Neural cell (in vitro differentiated cells): ENCODE measurements around the gene ARTN. TPM values are rescaled to one million over a fixed set of nuclear protein-coding genes. Genes with fewer than 3 reads are reported as not detected.

Source experiments
- H2AFZ ChIP-seq: fragments of 200-600, 300-800 bp; sonication (generic), shearing (Covaris generic); 2 replicates; pipeline ENCODE4 v1.6.0; 2014; ENCODE audit warnings: low read depth, mild to moderate bottlenecking, antibody characterized with exemption, low read length, moderate library complexity
- H3F3A ChIP-seq: fragments of 200-600 bp; shearing (Covaris generic); 2 replicates; pipeline ENCODE4 v1.6.1; 2016; ENCODE audit warnings: mild to moderate bottlenecking, moderate library complexity, mixed read lengths, antibody characterized with exemption, low read length; ENCODE audit not compliant: insufficient read depth, poor library complexity, severe bottlenecking
- H3K27ac ChIP-seq: fragments of 200-600, 300-800 bp; sonication (generic), shearing (Covaris generic); 2 replicates; pipeline ENCODE4 v1.5.1; 2014; ENCODE audit warnings: mild to moderate bottlenecking, low read length, moderate library complexity
- H3K27me3 ChIP-seq: fragments of 300-800, 200-600 bp; sonication (generic), shearing (Covaris generic); 2 replicates; pipeline ENCODE4 v1.6.0; 2014; ENCODE audit warnings: mild to moderate bottlenecking, low read depth, low read length, moderate library complexity; ENCODE audit not compliant: insufficient read depth
- H3K36me3 ChIP-seq: fragments of 300-800, 200-600 bp; sonication (generic), shearing (Covaris generic); 2 replicates; pipeline ENCODE4 v1.5.1; 2014; ENCODE audit warnings: mild to moderate bottlenecking, antibody characterized with exemption, low read length, moderate library complexity; ENCODE audit not compliant: insufficient read depth
- H3K4me2 ChIP-seq: fragments of 300-800, 200-600 bp; sonication (generic), shearing (Covaris generic); 2 replicates; pipeline ENCODE4 v1.6.0; 2014; ENCODE audit warnings: mild to moderate bottlenecking, low read length
- H3K4me3 ChIP-seq: fragments of 300-800, 200-600 bp; sonication (generic), shearing (Covaris generic); 2 replicates; pipeline ENCODE4 v1.5.1; 2014; ENCODE audit warnings: mild to moderate bottlenecking, low read length, moderate library complexity
- H3K79me2 ChIP-seq: fragments of 200-600 bp; shearing (Covaris generic); replicated peaks from 2 replicates; pipeline ENCODE4 v1.6.0; 2014; ENCODE audit warnings: mild to moderate bottlenecking, low read length, moderate library complexity; ENCODE audit not compliant: insufficient read depth
- H3K9ac ChIP-seq: fragments of 300-800, 200-600 bp; sonication (generic), shearing (Covaris generic); 2 replicates; pipeline ENCODE4 v1.6.1; 2016; ENCODE audit warnings: mild to moderate bottlenecking, low read length, mixed read lengths
- H3K9me2 ChIP-seq: fragments of 200-600 bp; shearing (Covaris generic); 2 replicates; pipeline ENCODE4 v1.6.1; 2016; ENCODE audit warnings: mild to moderate bottlenecking, low read length, mixed read lengths; ENCODE audit not compliant: insufficient read depth
- H3K9me3 ChIP-seq: fragments of 200-600, 300-800 bp; sonication (generic), shearing (Covaris generic); 2 replicates; pipeline ENCODE4 v1.6.1; 2016; ENCODE audit warnings: mild to moderate bottlenecking, mixed run types, low read length, moderate library complexity, mixed read lengths
- H4K20me1 ChIP-seq: fragments of 200-600 bp; shearing (Covaris generic); 2 replicates; pipeline ENCODE4 v1.6.1; 2016; ENCODE audit warnings: mild to moderate bottlenecking, mixed run types; ENCODE audit not compliant: insufficient read depth
- CTCF ChIP-seq: fragments of 450-650 bp; IDR thresholded peaks from 2 replicates; pipeline ENCODE4 v1.5.1; 2014; ENCODE audit warnings: antibody characterized with exemption, mild to moderate bottlenecking, moderate library complexity; ENCODE audit not compliant: poor library complexity, severe bottlenecking
- EP300 ChIP-seq: fragments of 450-650 bp; conservative IDR thresholded peaks from 2 replicates; pipeline ENCODE4 v1.6.1; 2014; ENCODE audit warnings: antibody characterized with exemption, mild to moderate bottlenecking, moderate library complexity; ENCODE audit not compliant: poor library complexity, severe bottlenecking
- EZH2 ChIP-seq: fragments of 200-600, 300-800 bp; shearing (Covaris generic), sonication (generic); IDR thresholded peaks from 2 replicates; pipeline ENCODE4 v1.6.1; 2014; ENCODE audit warnings: antibody characterized with exemption, low read length, borderline replicate concordance, mild to moderate bottlenecking; ENCODE audit not compliant: insufficient read depth, poor library complexity, severe bottlenecking
- MXI1 ChIP-seq: fragments of 450-650 bp; conservative IDR thresholded peaks from 2 replicates; pipeline ENCODE4 v1.6.1; 2014; ENCODE audit warnings: antibody characterized with exemption, mild to moderate bottlenecking; ENCODE audit not compliant: poor library complexity, severe bottlenecking
- POLR2AphosphoS5 ChIP-seq: IDR thresholded peaks from 2 replicates; pipeline ENCODE4 v1.6.1; 2012
- RAD21 ChIP-seq: fragments of 450-650 bp; conservative IDR thresholded peaks from 2 replicates; pipeline ENCODE4 v1.6.1; 2014; ENCODE audit warnings: antibody characterized with exemption, mild to moderate bottlenecking, moderate library complexity
- REST ChIP-seq: IDR thresholded peaks from 2 replicates; pipeline ENCODE4 v1.6.1; 2012; ENCODE audit warnings: borderline replicate concordance
- SMC3 ChIP-seq: fragments of 450-650 bp; conservative IDR thresholded peaks from 2 replicates; pipeline ENCODE4 v1.6.1; 2014; ENCODE audit warnings: antibody characterized with exemption, mild to moderate bottlenecking, moderate library complexity; ENCODE audit not compliant: poor library complexity
- TAF1 ChIP-seq: IDR thresholded peaks from 2 replicates; pipeline ENCODE4 v1.6.1; 2012; ENCODE audit warnings: low read depth
- polyA plus RNA-seq: library from polyadenylated mRNA; depleted of rRNA; stranded (reverse); fragments of >200 nt; gene quantifications from 2 replicates; pipeline ENCODE4 v1.2.3, GENCODE V29; 2014

Gene ARTN
- polyA plus RNA-seq, 1 donor from 2014 or later = 1.4 TPM

- no peak overlapping the region for H3K4me2 ChIP-seq
- no peak overlapping the region for H3K27ac ChIP-seq
- H3K4me3 ChIP-seq = peak overlapping the region; percentile 94
Measured at GRCh38 chr1:43977376-43978263, 44.0 kb downstream of the ARTN start.

GRCh38 chr1:43978264-43978550, 44.6 kb downstream of the ARTN start:
- H2AFZ ChIP-seq = no peak overlapping the region
- peaks cover 3% of the 10 kb centered on the region for H4K20me1 ChIP-seq
- H3K9me2 ChIP-seq = no peaks in the 10 kb centered on the region
- peak overlapping the region; percentile 76 for H3K9ac ChIP-seq
- no peaks in the 10 kb centered on the region for H3K9me3 ChIP-seq
- no peaks in the 10 kb centered on the region for H3K36me3 ChIP-seq
- no peaks in the 10 kb centered on the region for H3K27me3 ChIP-seq
- no peaks in the 10 kb centered on the region for H3F3A ChIP-seq
- peaks cover 40% of the 10 kb centered on the region for H3K79me2 ChIP-seq
- peak overlapping the region; percentile 82 for H3K4me2 ChIP-seq
- H3K27ac ChIP-seq = no peak overlapping the region
- peak overlapping the region; percentile 79 for H3K4me3 ChIP-seq
- TF ChIP-seq MXI1 (no peak), CTCF (no peak), REST (no peak), RAD21 (no peak), TAF1 (no peak)

More at GRCh38 chr1:43977376-43978263, 44.0 kb downstream of the ARTN start:
- peaks cover 40% of the 10 kb centered on the region for H3K79me2 ChIP-seq
- H2AFZ ChIP-seq = no peak overlapping the region
- no peak for TF ChIP-seq RAD21
- TF ChIP-seq SMC3 = no peak
- TF ChIP-seq EZH2 = no peak
- TF ChIP-seq EP300 = no peak
- no peak for TF ChIP-seq POLR2AphosphoS5
- no peak for TF ChIP-seq MXI1
- TF ChIP-seq TAF1 = no peak
- no peak for TF ChIP-seq REST
- TF ChIP-seq CTCF = no peak
- H3K27me3 ChIP-seq = no peaks in the 10 kb centered on the region
- no peaks in the 10 kb centered on the region for H3K36me3 ChIP-seq
- peaks cover 3% of the 10 kb centered on the region for H4K20me1 ChIP-seq
- no peaks in the 10 kb centered on the region for H3K9me3 ChIP-seq
- H3K9me2 ChIP-seq = no peaks in the 10 kb centered on the region
- no peaks in the 10 kb centered on the region for H3F3A ChIP-seq
- peak overlapping the region; percentile 76 for H3K9ac ChIP-seq
